HCT116 (cell line): ENCODE data around the gene OCA2. TPM values are rescaled to one million over a fixed set of nuclear protein-coding genes. Genes with fewer than 3 reads are reported as not detected.

Source experiments
- ATAC-seq: fragments of 200-7000 bp; cut with Tn5 transposase; 2 replicates; pipeline ENCODE4 v1.9.1; 2020; ENCODE audit warnings: mild to moderate bottlenecking, moderate library complexity
- BruUV-seq: library from RNA; stranded (reverse); fragments of 400-500 nt; replicated peaks from 2 replicates; lab custom pipeline; 2021; lab: Mats Ljungman, UMichigan
- CTCF ChIA-PET: fragments of 300-600 bp; sonication (Branson Sonifier 250); formaldehyde crosslinking; loops from one replicate; lab custom pipeline; 2021; ENCODE audit warnings: antibody characterized with exemption; lab: Charles Lee
- POLR2A ChIA-PET: fragments of 300-600, 350-600 bp; sonication (Branson Sonifier 250); formaldehyde crosslinking; loops from one replicate; lab custom pipeline; 2021; ENCODE audit warnings: antibody characterized with exemption; lab: Charles Lee
- RAD21 ChIA-PET, 2 experiments: fragments of 300-600 bp; sonication (Branson Sonifier 250); formaldehyde crosslinking; loops; one replicate each; lab custom pipeline; 2023; ENCODE audit warnings: low total read pairs in 2 of 2; ENCODE audit not compliant: uncharacterized antibody in 2 of 2, unreplicated experiment in 2 of 2, low non-redundant PET in 1 of 2; lab: Charles Lee
- DNase-seq: peaks from one replicate; pipeline ENCODE4 v3.0.0-alpha.2; 2010; ENCODE audit warnings: low read depth, low spot score
- H2AFZ ChIP-seq: fragments of 200-600 bp; shearing (Covaris generic), sonication (generic); 2 replicates; pipeline ENCODE4 v1.6.1; 2017; ENCODE audit warnings: low read depth, mixed run types, mixed read lengths, antibody characterized with exemption, low read length; ENCODE audit not compliant: poor library complexity, severe bottlenecking
- H3K27ac ChIP-seq: 2 replicates; pipeline ENCODE4 v1.5.1; 2012; ENCODE audit warnings: low read depth, low read length
- H3K27me3 ChIP-seq: fragments of 200-600 bp; sonication (generic); 2 replicates; pipeline ENCODE4 v1.6.1; 2016; ENCODE audit warnings: mixed run types, low read length, mixed read lengths; ENCODE audit not compliant: insufficient read depth
- H3K36me3 ChIP-seq, 2 experiments: fragments of 200-500 bp in 1 of 2; fragments of 200-600 bp in 1 of 2; sonication (Bioruptor generic) in 1 of 2; sonication (generic) in 1 of 2; 2 replicates each; pipeline versions ENCODE4 v1.5.1 to v1.6.1; 2014 to 2016; ENCODE audit warnings: low read length in 2 of 2, inconsistent platforms in 1 of 2, mixed read lengths in 1 of 2, mixed run types in 1 of 2; ENCODE audit not compliant: insufficient read depth in 2 of 2, control insufficient read depth in 1 of 2
- H3K4me1 ChIP-seq, 2 experiments: fragments of 200-600 bp in 1 of 2; sonication (generic) in 1 of 2; 2 replicates each; pipeline versions ENCODE4 v1.5.1 to v1.6.1; 2012 to 2017; ENCODE audit warnings: low read length in 2 of 2, inconsistent platforms in 1 of 2, mild to moderate bottlenecking in 1 of 2, mixed read lengths in 1 of 2, mixed run types in 1 of 2, moderate library complexity in 1 of 2; ENCODE audit not compliant: insufficient read depth in 2 of 2, control insufficient read depth in 1 of 2
- H3K4me2 ChIP-seq: fragments of 200-600 bp; sonication (generic); 2 replicates; pipeline ENCODE4 v1.6.1; 2017; ENCODE audit warnings: mixed run types, low read length, mixed read lengths
- H3K4me3 ChIP-seq, 2 experiments: fragments of 200-600 bp in 1 of 2; sonication (generic) in 1 of 2; replicated peaks in 1 of 2; 2 replicates each; pipeline ENCODE4 v1.5.1; 2011 to 2016; ENCODE audit warnings: low read length in 2 of 2, control low read depth in 1 of 2, low read depth in 1 of 2, mild to moderate bottlenecking in 1 of 2, mixed read lengths in 1 of 2, mixed run types in 1 of 2
- H3K79me2 ChIP-seq: fragments of 200-600 bp; sonication (generic); 2 replicates; pipeline ENCODE4 v1.6.1; 2017; ENCODE audit warnings: mild to moderate bottlenecking, mixed run types, low read length, moderate library complexity, mixed read lengths; ENCODE audit not compliant: insufficient read depth
- H3K9ac ChIP-seq: fragments of 200-600 bp; sonication (generic); 2 replicates; pipeline ENCODE4 v1.6.1; 2016; ENCODE audit warnings: low read length, mixed read lengths
- H3K9me2 ChIP-seq: fragments of 200-600 bp; sonication (generic), shearing (Covaris generic); 2 replicates; pipeline ENCODE4 v1.6.1; 2017; ENCODE audit warnings: mixed run types, mild to moderate bottlenecking, moderate library complexity; ENCODE audit not compliant: insufficient read depth
- H3K9me3 ChIP-seq, 2 experiments: fragments of 200-500 bp in 1 of 2; fragments of 200-600 bp in 1 of 2; sonication (Bioruptor generic) in 1 of 2; sonication (generic) in 1 of 2; 2 replicates each; pipeline ENCODE4 v1.6.1; 2014 to 2017; ENCODE audit warnings: low read length in 2 of 2, mixed read lengths in 2 of 2, inconsistent platforms in 1 of 2, low read depth in 1 of 2, mild to moderate bottlenecking in 1 of 2, mixed run types in 1 of 2, moderate library complexity in 1 of 2; ENCODE audit not compliant: control insufficient read depth in 1 of 2, insufficient read depth in 1 of 2
- H4K20me1 ChIP-seq: fragments of 200-600 bp; sonication (generic), shearing (Covaris generic); 2 replicates; pipeline ENCODE4 v1.6.1; 2017; ENCODE audit warnings: mixed run types, mild to moderate bottlenecking, moderate library complexity; ENCODE audit not compliant: insufficient read depth
- ATF3 ChIP-seq: IDR thresholded peaks from 2 replicates; pipeline ENCODE4 v1.6.1; 2012
- CBX3 ChIP-seq: IDR thresholded peaks from 2 replicates; pipeline ENCODE4 v1.6.1; 2012; ENCODE audit warnings: low read depth
- EZH2 ChIP-seq: fragments of 200-600 bp; sonication (generic); IDR thresholded peaks from 2 replicates; pipeline ENCODE4 v1.6.1; 2017; ENCODE audit warnings: antibody characterized with exemption, mixed run types
- EZH2phosphoT487 ChIP-seq: fragments of 200-600 bp; IDR thresholded peaks from 2 replicates; pipeline ENCODE4 v1.6.1; 2018; ENCODE audit warnings: antibody characterized with exemption, borderline replicate concordance
- FOSL1 ChIP-seq: IDR thresholded peaks from 2 replicates; pipeline ENCODE4 v1.6.1; 2012; ENCODE audit warnings: low read depth
- POLR2A ChIP-seq: IDR thresholded peaks from 2 replicates; pipeline ENCODE4 v1.7.0; 2011; ENCODE audit warnings: borderline replicate concordance; ENCODE audit not compliant: insufficient read depth, insufficient read length; ENCODE audit errors: extremely low read depth
- POLR2AphosphoS5 ChIP-seq: IDR thresholded peaks from 2 replicates; pipeline ENCODE4 v1.6.1; 2011; ENCODE audit warnings: mild to moderate bottlenecking, low read depth, low read length, moderate library complexity
- RAD21 ChIP-seq: IDR thresholded peaks from 2 replicates; pipeline ENCODE4 v1.6.1; 2012; ENCODE audit warnings: low read depth, mild to moderate bottlenecking
- REST ChIP-seq: IDR thresholded peaks from 2 replicates; pipeline ENCODE4 v1.6.1; 2012; ENCODE audit warnings: low read depth
- SIN3A ChIP-seq: IDR thresholded peaks from 2 replicates; pipeline ENCODE4 v1.6.1; 2012; ENCODE audit warnings: low read depth
- SP1 ChIP-seq: IDR thresholded peaks from 2 replicates; pipeline ENCODE4 v1.6.1; 2012; ENCODE audit warnings: low read depth
- SRF ChIP-seq: IDR thresholded peaks from 2 replicates; pipeline ENCODE4 v1.6.1; 2012; ENCODE audit warnings: low read depth
- ZBTB33 ChIP-seq: IDR thresholded peaks from 2 replicates; pipeline ENCODE4 v1.6.1; 2011; ENCODE audit warnings: mild to moderate bottlenecking, low read length, moderate library complexity; ENCODE audit not compliant: insufficient replicate concordance; ENCODE audit errors: extremely low read depth
- intact Hi-C: fragments of 100-400 bp; cut with micrococcal nuclease; formaldehyde crosslinking; loops from 2 replicates; pipeline ENCODE4 v1.10.0; 2022
- total RNA-seq: library from RNA; stranded (reverse); gene quantifications from one replicate; pipeline ENCODE4 v1.2.1, GENCODE V29; 2021; ENCODE audit not compliant: unreplicated experiment

OCA2 gene
- total RNA-seq, 1 experiment from 2014 or later: not detected

GRCh38 chr15:27935328-27935727, 163.8 kb downstream of the OCA2 start (continued):
- TF ChIP-seq ZBTB33: no peak

- DNase-seq: no peak
- ATAC-seq: no peak
- no peaks in the 10 kb centered on the region for H3K36me3 ChIP-seq
- ChIA-PET RAD21 (no interaction called here), CTCF (no interaction called here), POLR2A (no interaction called here)
- intact Hi-C loops: no loop called here
- no peak overlapping the region for H3K9ac ChIP-seq
- no peaks in the 10 kb centered on the region for H3K4me1 ChIP-seq
- no peak overlapping the region for H3K4me2 ChIP-seq
- BruUV-seq: no TSS peak
- H3K27ac ChIP-seq: no peak overlapping the region
- H3K79me2 ChIP-seq: no peaks in the 10 kb centered on the region
- H3K27me3 ChIP-seq: no peaks in the 10 kb centered on the region
- H3K9me3 ChIP-seq: peaks cover 0 to 17% of the 10 kb centered on the region in 2 experiments; a peak in 2 of 4 replicates
- TF ChIP-seq ATF3: no peak
- TF ChIP-seq POLR2AphosphoS5: no peak
- no peak for TF ChIP-seq SIN3A
- no peak for TF ChIP-seq RAD21
- no peak for TF ChIP-seq FOSL1
- TF ChIP-seq SRF: no peak
- no peak for TF ChIP-seq REST
- TF ChIP-seq EZH2phosphoT487: no peak
- no peak for TF ChIP-seq SP1
- TF ChIP-seq EZH2: no peak
- TF ChIP-seq CBX3: no peak
- TF ChIP-seq POLR2A: no peak
- no peak overlapping the region for H2AFZ ChIP-seq
- H3K9me2 ChIP-seq: no peaks in the 10 kb centered on the region
- no peaks in the 10 kb centered on the region for H4K20me1 ChIP-seq
- no peak overlapping the region for H3K4me3 ChIP-seq
Measured at GRCh38 chr15:27934782-27935181, 164.3 kb downstream of the OCA2 start.
